ENCODE data around the gene TOMM7.
A peak's percentile ranks its signal among the peaks of the same experiment; 100 is the strongest.

The TOMM7 gene

GRCh38 chr7:22822486-22823141, at the start of gene TOMM7:
TSS of gene TOMM7 (minus strand) at chr7:22822849. CDS start at chr7:22822779, 70 bp downstream.
- DNase-seq, result peak; percentile 83

GRCh38 chr7:22872096-22872807, 49.6 kb upstream of the TOMM7 start:
- DNase-seq, result no peak

DNA sequence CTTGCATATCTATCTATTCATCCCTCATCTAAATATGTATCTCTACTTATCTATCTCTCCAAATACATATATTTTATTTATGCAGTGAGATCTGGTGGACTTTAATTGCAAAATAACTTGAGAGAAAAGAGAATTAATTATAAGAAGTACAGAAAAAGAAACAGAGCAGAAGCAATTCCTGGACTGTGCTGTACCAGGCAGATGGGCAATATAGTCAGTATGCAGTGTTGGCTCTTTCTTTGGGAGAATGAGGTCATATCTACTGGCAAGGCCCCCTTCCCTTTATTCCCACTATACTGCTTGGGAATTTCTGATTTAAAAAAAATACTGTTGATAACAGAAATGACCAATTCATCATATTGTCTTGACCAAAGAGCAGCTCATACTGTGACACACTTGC, 49.0 kb upstream of the TOMM7 start:
- no peak for DNase-seq

GRCh38 chr7:22868509-22868908, 45.9 kb upstream of the TOMM7 start:
- DNase-seq, result no peak

GRCh38 chr7:22867589-22867988, 44.9 kb upstream of the TOMM7 start:
- no peak for DNase-seq

GRCh38 chr7:22867003-22867402, 44.4 kb upstream of the TOMM7 start:
- DNase-seq, result no peak

GRCh38 chr7:22865602-22865960, 42.9 kb upstream of the TOMM7 start:
- no peak for DNase-seq

DNA sequence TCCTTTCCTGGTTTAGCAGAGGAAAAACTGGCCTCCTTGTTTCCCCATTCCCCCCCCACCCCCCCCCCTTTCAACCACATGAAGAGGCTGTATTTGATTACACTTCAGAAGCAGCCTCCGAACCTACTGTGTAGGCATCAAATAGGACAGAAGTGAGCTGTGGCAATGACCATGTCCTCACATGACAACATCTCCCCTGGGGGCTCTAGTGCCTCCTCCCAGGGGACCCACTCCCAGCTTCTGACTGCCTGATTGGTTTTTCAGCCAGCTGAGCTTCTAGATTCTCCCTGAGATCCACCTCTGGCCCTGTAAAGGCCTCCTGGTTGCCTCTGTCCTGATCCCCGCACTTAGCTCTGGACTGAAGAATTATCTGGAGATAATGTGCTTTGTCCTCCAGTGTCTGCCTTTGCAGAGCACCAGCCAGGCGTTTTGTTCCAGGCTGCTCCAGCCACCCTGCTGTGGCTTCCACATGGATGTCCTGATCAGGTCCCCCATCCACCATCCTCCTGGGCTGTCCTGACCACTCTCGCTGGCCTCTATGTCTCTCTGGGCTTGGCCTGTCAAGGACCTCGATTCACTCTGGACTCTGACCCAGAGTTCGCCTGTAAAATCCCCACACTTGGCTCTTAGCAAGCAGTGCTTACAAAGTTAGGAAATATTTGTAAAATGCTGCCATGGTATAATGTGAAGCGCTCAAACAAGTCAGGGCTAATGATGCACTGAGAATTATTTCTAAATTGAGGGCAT, 42.4 kb upstream of the TOMM7 start:
- no peak for DNase-seq

DNA sequence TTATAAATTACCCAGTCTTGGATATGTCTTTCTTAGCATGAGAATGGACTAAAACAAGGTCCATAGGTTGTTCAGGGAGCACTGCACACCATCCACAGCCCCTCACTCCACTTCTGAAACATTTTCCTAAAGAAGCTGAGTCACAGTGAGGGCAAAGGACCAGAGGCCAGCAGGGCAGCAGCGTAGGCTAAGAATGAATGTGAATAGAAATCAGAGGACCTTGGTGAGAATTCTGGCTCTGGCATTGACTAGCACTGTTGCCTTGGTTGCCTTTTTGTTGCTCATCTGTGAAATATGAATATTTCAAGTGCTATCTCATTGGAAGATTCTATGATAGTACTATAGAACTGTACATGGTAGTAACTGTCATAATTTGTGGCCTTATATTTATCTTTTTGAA, 41.7 kb upstream of the TOMM7 start:
- no peak for DNase-seq

- DNase-seq, result no peak
Observed at GRCh38 chr7:22863156-22863899, 40.7 kb upstream of the TOMM7 start.

- DNase-seq, result no peak
Observed at GRCh38 chr7:22861576-22861975, 38.9 kb upstream of the TOMM7 start.

GRCh38 chr7:22860784-22861482, 38.3 kb upstream of the TOMM7 start:
- no peak for DNase-seq

DNA sequence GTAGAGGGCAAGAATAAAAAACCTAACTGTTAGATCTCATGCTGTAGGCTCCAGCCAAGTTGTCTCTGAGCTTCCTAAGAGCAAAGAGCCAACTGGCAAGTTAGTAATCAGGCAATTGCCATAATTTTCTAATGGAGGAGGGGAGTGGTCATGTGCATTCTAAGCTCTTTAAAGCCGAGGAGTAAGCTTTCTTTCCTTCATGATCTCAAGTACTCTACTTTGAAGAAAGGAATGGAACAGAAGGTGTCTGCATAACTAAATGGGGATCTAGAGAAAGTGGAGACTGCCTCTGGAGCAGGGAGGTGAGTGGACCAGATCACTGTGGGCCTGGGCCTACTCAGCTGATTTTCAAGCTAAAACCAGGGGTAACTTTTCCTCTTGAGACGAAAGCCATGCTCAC, 37.7 kb upstream of the TOMM7 start:
- no peak for DNase-seq

GRCh38 chr7:22859641-22860290, 37.1 kb upstream of the TOMM7 start:
- DNase-seq, result no peak

DNA sequence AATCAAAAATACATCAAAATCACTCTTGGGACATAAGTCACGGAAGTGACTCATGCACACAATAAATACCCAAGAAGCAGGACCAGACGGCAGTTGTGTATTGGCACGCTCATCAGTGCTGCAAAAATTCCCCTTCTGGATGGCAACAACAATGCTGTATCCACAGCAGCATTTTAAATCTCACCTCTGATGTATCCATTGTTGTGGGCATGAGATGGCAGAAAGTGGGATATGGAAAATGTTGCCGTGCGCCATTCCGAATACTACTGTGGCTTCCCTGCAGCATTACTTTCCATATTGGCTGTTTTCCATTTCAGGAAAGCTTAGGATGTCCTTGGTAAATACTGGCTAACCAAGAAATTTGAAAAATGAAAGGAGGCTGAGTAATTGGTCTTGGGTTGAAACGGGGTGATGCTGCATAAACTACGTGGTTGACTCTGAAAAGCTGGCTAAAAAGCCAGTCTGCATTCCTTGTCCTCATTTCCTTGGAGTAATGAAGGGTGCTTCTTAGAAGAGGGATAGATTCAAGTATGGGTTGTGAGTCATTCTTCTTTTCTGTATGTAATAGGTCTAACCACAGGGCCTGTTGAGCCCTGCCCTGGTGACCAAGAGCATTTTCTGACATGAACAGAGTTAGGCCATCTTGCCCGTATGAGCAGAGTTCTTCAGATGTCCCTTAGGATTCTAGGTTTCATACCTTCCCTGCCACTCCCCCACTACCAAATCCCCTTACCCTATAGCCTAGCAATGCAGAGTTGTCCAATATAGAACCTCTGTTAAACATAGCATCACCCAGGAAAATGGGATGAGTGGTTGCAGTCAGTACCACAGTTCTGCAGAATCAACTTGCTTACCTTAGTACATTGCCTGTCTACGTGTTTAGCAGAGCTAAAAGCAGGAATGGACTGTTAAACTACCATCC, 36.3 kb upstream of the TOMM7 start:
- no peak for DNase-seq

- DNase-seq, result no peak
Observed at GRCh38 chr7:22858274-22858639, 35.6 kb upstream of the TOMM7 start.

GRCh38 chr7:22856416-22856815, 33.8 kb upstream of the TOMM7 start:
- DNase-seq, result no peak

GRCh38 chr7:22855049-22855392, 32.4 kb upstream of the TOMM7 start:
- DNase-seq, result no peak

DNA sequence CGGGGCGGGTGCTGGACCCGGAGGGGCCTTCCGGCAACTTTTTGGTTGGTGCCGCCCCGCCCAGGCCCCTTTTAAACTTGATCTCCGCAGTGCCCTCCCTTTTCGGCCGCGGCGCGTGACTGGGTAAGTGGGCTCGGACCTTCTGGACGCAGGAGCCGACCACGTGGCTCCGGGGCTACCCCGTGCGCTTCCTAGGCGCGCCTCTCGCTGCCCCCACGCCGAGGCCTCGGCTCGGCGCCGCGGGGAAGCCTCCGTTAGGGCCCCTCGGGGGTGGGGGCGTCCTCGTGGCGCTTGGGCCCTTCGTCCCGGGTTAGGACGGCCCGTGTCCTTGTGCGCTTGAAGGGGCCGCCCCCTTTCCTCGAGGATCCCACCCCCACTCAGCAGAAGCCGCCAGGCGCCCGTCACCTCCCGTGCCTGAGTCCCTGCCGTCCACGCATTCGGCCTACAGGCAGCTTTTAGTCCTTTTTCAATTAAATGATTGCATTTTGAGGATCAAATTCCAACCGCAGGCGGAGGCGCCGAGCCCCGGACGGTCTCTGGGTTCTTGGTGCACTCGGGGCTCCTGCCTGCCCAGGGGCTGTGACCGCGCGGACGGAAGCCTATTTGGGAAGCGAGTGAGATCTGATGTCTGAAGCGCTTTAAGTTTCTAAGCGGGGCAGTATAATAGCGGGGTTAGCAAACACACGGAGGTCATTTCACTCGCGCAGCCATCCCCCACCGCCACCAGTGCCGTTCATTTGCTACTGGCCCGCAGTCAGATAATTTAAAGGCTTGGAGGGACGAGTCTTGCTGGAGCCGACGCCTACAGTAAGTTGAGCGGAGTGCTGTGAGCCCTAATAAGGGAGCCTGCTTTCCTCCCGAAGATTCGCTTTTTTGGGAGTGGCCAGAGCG, 31.8 kb upstream of the TOMM7 start:
- peak; percentile 71 for DNase-seq

GRCh38 chr7:22853674-22854157, 31.1 kb upstream of the TOMM7 start:
- no peak for DNase-seq
